Measurements from ENCODE around the gene PDE2A. TPM values are rescaled to one million over a fixed set of nuclear protein-coding genes. Genes with fewer than 3 reads are reported as not detected.

The PDE2A gene
- total RNA-seq, 1 experiment from 2014 or later: not detected

DNA sequence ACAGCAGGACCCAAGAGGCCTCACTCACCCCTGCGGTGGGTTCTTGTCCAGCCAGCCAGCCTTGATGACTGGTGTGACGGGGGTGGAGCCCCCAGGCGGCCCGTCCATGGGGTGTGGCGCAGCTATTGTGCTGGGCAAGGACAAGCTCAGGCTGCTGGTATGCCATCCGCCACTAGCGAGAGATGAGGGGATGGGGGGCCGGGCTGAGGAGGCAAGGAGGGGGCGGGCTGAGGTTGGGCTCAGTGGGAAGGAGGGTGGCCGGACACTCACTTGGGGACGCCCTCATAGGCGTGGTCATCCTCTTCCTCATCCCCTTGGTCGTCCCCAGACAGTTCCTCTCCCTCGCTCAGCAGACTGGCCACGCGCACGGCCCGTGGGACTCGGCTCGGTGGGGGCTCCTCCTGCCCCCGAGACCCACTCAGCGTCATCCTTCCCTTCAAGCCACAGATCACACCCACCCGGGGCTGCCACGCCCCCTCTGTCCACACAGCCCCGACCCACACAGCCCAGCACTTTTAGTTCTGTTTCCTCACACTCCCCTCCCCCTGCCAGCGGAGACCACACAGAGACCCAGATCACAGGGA is 38.0 kb upstream of the PDE2A start:
- no peak overlapping the region for H3K27ac ChIP-seq
- H3K36me3 ChIP-seq: no peaks in the 10 kb centered on the region
- no peaks in the 10 kb centered on the region for H3K27me3 ChIP-seq (replicated peaks)
- no peak for DNase-seq (ENCODE audit: low read depth in 1 of 2, low spot score in 2 of 2)
- no peaks in the 10 kb centered on the region for H3K9me3 ChIP-seq (replicated peaks)
- no peaks in the 10 kb centered on the region for H3K4me1 ChIP-seq (replicated peaks)
- no peak overlapping the region for H3K4me3 ChIP-seq

DNA sequence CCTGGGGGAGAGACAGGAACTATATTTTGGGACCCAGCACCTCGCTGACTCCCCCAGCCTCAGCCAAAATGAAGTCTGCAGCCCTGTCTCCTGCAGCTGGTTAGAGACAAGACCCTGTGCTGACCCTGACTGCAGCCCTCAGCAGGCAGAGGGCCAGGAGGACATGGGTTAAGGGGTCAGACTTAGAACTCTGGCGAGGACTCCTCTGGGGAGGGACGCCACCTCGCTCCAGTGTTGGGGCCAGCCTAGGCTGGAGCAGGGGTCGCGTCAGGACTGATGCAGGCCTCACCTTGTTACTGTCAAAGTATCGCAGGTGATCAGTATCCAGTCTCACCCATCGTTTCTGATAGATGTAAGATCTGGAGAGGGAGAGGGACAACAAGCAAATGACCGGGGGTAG is 36.9 kb upstream of the PDE2A start:
- no peaks in the 10 kb centered on the region for H3K27me3 ChIP-seq (replicated peaks)
- H3K9me3 ChIP-seq (replicated peaks): no peaks in the 10 kb centered on the region
- no peak overlapping the region for H3K4me3 ChIP-seq
- no peaks in the 10 kb centered on the region for H3K4me1 ChIP-seq (replicated peaks)
- no peak overlapping the region for H3K27ac ChIP-seq
- DNase-seq (ENCODE audit: low read depth in 1 of 2, low spot score in 2 of 2): no peak
- H3K36me3 ChIP-seq: no peaks in the 10 kb centered on the region

DNA sequence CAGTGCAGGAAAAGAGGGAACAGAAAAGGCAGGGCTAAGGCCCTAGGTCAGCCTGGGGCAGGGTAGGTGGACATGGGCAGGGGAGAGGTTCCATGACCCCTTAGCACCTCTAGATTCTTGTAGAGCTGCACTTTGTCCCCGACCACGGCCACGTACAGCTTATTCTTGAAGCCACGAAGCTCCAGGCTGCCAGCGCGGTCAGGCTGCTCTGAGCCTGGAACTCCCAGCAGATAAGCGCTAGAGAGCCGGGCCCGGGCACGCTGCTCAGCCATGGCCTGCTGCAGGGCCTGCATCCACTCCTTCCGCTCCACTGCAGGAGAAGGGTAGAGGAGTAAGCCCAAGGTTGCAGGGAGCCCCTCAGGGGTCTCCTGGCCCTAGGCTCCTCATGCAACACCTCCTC is 36.1 kb upstream of the PDE2A start:
- Histone ChIP-seq H3K4me1 (replicated peaks) (no peaks in the 10 kb centered on the region), H3K27ac (no peak overlapping the region), H3K4me3 (no peak overlapping the region), H3K36me3 (no peaks in the 10 kb centered on the region), H3K9me3 (replicated peaks) (no peaks in the 10 kb centered on the region), H3K27me3 (replicated peaks) (no peaks in the 10 kb centered on the region)
- no peak for DNase-seq (ENCODE audit: low read depth in 1 of 2, low spot score in 2 of 2)

DNA sequence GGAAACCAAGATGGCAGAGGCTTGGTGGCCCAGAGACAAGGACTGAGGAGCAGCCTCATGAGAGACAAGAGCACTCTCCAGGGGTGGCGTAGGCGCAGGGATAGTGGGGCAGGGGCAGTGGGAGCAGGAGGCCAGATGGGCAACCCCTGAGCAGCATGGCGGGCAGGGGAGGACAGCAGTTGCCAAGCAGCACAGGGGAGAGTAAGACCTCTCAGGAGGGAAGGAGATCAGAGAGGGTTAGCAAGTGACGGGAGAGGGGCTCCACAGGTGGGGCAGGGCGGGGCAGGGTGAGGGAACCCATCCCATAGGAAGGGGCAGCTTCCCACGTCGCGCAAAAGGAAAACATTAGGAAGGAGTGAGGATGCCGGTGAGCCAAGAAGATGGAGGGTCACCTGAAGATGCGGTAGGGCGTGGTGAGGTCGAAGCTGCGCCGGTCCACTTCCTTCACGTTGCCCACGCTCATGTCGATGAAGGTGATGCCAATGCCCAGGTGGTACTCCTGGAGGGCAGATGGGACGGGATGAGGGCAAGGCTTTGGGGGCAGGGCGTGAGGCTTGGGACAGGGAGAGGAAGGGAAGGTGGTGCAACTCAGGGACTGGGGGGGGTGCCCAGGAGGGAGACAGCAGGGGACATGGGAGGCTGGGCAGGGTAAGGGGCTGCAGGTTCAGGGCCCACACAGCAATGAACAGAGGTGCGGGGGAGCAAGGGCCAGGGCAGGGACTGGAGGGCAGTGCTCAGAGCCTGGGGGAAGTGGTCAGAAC is 35.4 kb upstream of the PDE2A start:
- no peak for DNase-seq (ENCODE audit: low read depth in 1 of 2, low spot score in 2 of 2)
- H3K4me3 ChIP-seq: no peak overlapping the region
- H3K9me3 ChIP-seq (replicated peaks): no peaks in the 10 kb centered on the region
- no peak overlapping the region for H3K27ac ChIP-seq
- no peaks in the 10 kb centered on the region for H3K36me3 ChIP-seq
- H3K4me1 ChIP-seq (replicated peaks): no peaks in the 10 kb centered on the region
- H3K27me3 ChIP-seq (replicated peaks): no peaks in the 10 kb centered on the region

DNA sequence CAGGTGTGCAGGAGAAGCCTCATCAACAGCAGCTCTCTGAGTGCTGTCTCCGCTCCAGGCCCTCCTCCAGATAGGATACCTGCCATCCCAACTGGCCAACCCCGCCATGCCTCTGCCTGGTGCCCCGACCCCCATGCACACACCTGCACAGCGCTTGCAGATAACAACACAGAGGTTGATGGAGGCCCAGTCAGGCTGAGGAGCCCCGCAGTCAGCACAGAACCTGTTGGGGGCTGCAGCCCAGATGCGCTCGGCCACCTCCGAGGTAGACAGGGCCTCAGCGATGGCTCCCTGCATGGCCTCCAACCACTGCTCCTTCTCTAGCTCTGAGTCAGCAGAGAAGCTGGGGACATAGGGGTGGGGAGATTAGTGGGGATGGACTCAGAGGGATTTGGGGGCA is 32.8 kb upstream of the PDE2A start:
- H3K27me3 ChIP-seq (replicated peaks): no peaks in the 10 kb centered on the region
- H3K27ac ChIP-seq: no peak overlapping the region
- no peaks in the 10 kb centered on the region for H3K36me3 ChIP-seq
- no peak overlapping the region for H3K4me3 ChIP-seq
- no peaks in the 10 kb centered on the region for H3K4me1 ChIP-seq (replicated peaks)
- no peak for DNase-seq (ENCODE audit: low read depth in 1 of 2, low spot score in 2 of 2)
- H3K9me3 ChIP-seq (replicated peaks): no peaks in the 10 kb centered on the region

DNA sequence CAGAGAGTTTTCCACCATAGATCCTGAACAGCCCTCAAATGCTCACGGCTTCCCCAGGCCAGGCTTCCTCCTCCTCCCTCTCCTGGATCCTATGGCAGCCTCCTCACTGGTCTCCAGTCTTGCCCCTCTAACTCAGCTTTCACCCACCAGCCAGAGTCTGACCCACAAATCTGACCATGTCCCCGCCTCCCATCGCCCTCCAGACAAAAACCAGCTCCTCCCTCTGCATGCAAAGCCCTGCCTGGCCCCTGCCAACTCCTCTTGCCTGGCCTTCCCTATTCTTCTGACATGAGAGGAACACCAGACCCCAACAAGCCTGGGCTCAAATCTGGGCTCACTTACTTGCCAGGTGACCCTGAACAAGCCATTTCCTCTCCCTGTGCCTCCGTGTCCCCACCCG is 32.4 kb upstream of the PDE2A start:
- H3K4me3 ChIP-seq: no peak overlapping the region
- no peak overlapping the region for H3K27ac ChIP-seq
- H3K4me1 ChIP-seq (replicated peaks): no peaks in the 10 kb centered on the region
- no peaks in the 10 kb centered on the region for H3K27me3 ChIP-seq (replicated peaks)
- no peaks in the 10 kb centered on the region for H3K9me3 ChIP-seq (replicated peaks)
- H3K36me3 ChIP-seq: no peaks in the 10 kb centered on the region
- no peak for DNase-seq (ENCODE audit: low read depth in 1 of 2, low spot score in 2 of 2)

DNA sequence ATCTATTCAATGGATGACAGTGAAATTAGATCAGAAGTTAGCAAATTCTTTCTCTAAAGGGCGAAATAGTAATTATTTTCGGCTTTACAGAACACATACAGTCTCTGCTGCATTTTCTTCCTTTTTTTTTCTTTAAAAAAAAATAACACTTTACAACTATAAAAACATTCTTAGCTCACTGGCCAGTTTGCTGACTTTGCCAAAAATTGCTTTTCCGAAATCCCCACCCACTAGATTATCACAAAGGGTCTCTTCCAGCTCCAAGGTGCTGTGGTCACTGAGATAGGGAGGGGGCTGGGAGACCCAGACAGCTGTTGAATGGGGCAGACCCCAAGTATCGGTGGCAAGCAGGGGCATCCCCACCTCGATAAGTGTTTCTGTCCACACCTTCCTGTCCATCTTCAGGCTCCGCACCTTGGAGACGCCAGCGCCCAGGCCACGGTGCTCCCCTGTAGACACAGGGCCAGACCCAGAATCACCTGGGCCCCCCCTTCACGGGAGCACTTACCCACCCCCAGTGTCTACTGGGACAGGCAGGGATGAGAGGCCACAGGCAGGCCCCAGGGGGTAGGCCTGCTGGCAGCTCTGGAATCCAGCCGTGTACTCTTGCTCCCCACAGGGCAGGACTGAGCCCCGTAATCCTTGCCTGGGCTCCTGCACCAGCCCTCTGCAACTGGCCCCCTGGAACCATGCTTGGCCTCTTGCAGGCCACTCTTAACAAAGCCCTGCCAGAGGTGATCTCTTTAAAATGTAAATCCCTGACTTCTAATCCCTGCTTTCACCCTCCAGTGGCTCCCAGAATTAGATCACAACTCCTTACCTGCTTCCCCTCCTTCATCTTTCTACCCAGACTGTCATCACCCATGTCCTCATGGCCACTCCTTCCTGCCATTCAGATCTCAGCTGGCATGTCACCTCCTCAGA is 31.5 kb upstream of the PDE2A start:
- Histone ChIP-seq H3K36me3 (no peaks in the 10 kb centered on the region), H3K9me3 (replicated peaks) (no peaks in the 10 kb centered on the region), H3K27ac (no peak overlapping the region), H3K27me3 (replicated peaks) (no peaks in the 10 kb centered on the region), H3K4me1 (replicated peaks) (no peaks in the 10 kb centered on the region), H3K4me3 (no peak overlapping the region)
- DNase-seq (ENCODE audit: low read depth in 1 of 2, low spot score in 2 of 2): no peak

DNA sequence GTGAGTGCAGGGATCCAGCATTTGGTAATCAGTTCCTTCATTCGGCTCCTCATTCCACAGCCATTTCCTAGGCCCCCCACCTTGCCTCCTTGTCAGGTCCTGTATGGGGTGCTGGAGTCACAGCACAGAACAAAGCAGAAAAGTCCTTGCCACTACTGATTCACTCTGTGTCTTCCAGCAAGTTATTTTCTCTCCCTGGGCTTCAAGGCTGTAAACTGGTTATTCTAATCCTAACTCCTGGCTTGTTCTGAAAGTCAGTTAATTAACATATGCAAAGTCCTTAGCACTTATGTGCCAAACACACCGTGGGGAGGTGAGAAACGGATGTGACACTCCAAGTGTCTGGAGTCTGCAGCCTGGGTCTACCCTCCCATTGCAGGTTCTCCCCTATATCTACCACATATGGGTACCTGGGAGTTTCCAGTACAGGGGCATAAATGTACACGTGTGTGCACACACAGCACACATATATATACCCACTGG is 30.6 kb upstream of the PDE2A start:
- Histone ChIP-seq H3K36me3 (no peaks in the 10 kb centered on the region), H3K27ac (no peak overlapping the region), H3K27me3 (replicated peaks) (no peaks in the 10 kb centered on the region), H3K4me1 (replicated peaks) (no peaks in the 10 kb centered on the region), H3K4me3 (no peak overlapping the region), H3K9me3 (replicated peaks) (no peaks in the 10 kb centered on the region)
- no peak for DNase-seq (ENCODE audit: low read depth in 1 of 2, low spot score in 2 of 2)

DNA sequence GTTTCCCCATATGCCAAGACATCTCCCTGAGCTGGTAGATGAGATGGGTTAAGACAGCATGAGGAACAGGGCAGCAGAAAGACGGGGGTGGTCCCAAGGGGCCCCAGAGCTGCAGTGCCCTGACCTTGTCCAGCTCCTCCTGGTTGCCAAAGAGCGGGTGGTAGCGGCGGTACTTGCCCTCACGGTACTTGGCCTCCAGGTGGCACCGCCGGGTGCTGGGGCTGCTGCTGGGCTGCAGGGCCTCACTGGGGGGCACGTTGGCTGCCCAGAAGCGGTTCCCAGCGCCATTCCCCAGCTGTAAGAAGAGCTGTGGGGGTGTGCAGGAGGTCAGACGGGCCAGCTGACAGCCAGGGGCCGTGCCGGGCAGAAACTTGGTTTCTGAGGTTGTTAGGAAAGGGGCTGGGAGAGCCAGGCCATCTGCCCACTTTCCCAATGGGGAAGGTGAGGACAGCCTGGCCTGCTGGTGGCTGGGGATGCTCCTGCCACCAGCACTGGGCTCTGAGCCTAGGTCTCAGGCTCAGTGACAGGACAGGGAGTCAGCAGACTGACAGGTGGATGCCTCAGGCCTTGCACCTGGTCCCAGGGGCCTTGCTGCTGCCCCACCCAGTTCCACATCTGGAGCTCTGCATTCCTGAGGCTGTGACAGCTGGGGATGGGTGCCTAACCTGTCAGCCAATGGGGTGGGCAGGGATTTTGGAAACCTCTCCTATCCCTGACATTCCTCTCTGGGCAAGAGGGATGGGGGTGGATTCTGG is 30.0 kb upstream of the PDE2A start:
- Histone ChIP-seq H3K4me1 (replicated peaks) (no peaks in the 10 kb centered on the region), H3K9me3 (replicated peaks) (no peaks in the 10 kb centered on the region), H3K27me3 (replicated peaks) (no peaks in the 10 kb centered on the region), H3K36me3 (no peaks in the 10 kb centered on the region), H3K4me3 (no peak overlapping the region), H3K27ac (no peak overlapping the region)
- DNase-seq (ENCODE audit: low read depth in 1 of 2, low spot score in 2 of 2): no peak

DNA sequence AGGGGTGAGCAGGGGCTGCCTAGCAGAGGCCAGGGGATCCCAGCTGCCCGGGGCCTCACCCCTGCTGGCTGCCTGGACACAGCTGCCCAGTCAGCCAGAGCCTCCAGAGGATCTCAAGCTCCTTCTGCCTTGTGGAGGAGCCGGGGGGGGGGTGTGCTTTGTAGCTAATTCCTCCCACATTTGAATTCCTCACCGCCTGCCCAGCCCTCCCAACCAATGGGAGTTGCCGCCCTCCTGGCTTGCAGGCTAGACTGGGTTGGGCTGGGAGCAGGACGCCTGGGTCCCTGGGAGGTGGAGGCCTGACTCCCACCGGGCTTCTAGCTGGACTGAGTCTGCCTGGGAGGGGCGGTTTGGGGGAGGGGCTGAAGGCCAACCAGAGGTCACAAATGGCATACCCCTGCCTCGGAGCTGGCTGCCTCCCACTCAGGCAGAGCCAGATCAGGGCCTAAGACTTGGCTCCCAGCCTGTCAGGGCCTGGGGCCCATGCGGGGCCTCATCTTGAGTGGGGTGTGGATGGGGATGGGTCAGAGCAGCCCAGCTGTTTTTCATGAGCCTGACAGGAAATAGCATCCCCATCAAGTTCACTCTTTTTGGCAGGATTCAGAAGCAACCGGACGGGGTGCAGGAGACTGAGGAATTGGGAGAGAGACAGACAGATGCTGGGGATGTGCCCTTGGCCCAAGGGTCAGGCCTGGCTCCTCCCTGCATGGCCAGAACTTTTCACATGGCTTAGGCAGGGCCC is 29.2 kb upstream of the PDE2A start:
- no peak for DNase-seq (ENCODE audit: low read depth in 1 of 2, low spot score in 2 of 2)
- H3K27ac ChIP-seq: no peak overlapping the region
- no peaks in the 10 kb centered on the region for H3K4me1 ChIP-seq (replicated peaks)
- no peaks in the 10 kb centered on the region for H3K27me3 ChIP-seq (replicated peaks)
- H3K36me3 ChIP-seq: no peaks in the 10 kb centered on the region
- no peaks in the 10 kb centered on the region for H3K9me3 ChIP-seq (replicated peaks)
- no peak overlapping the region for H3K4me3 ChIP-seq

DNA sequence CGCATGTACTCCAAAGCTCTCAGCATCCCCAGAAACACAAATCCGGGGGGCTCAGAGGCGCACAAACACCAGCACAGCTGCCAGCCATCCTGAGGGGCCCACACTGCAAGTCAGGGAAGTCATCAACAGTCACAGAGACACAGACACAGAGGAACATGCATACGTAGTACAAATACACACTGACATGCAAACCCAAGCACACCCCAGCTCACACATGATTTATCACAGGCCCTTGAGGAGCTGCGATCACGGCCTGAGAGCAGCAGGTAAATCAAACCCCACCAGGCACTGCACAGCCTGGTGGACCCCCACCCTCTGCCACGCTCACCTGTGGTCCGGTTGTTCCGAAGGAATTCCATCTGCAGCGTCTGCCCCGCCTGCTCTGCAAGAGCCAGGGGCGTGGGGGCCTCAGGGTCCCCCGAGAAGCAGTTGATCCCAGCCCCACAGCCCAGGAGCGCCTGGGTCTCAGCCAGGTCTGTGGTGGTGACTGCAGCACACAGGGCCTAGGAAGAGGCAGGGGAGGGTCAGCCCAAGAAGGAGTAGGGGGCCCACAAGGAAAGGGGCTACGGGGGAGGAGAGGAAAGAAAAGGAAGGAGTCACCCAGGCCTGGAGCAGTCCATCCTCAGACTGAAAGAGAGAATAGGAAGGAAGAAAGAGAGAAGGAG is 28.5 kb upstream of the PDE2A start:
- H3K27me3 ChIP-seq (replicated peaks): no peaks in the 10 kb centered on the region
- H3K4me1 ChIP-seq (replicated peaks): no peaks in the 10 kb centered on the region
- no peak overlapping the region for H3K4me3 ChIP-seq
- H3K9me3 ChIP-seq (replicated peaks): no peaks in the 10 kb centered on the region
- no peak for DNase-seq (ENCODE audit: low read depth in 1 of 2, low spot score in 2 of 2)
- H3K27ac ChIP-seq: no peak overlapping the region
- H3K36me3 ChIP-seq: no peaks in the 10 kb centered on the region

DNA sequence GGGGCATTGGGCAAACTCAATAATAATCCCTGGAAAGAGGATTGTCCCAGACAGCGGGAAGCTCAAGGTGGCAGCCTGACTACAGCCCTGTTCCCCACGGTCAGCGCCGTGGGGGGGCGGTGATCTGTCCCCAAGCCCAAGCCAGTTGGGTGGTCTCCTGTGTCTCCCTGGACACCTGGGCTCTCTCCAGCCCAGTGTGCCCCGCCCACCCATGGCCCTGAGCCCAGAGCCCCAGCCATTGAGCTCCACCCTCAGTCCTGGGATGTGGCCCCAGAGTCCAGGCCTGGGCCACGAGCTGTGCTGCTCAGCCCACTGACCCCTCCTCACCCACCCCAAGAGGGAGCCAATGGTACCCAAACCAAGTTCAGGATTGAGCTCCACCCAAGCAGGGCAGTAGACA is 27.9 kb upstream of the PDE2A start:
- no peaks in the 10 kb centered on the region for H3K27me3 ChIP-seq (replicated peaks)
- H3K4me3 ChIP-seq: no peak overlapping the region
- DNase-seq (ENCODE audit: low read depth in 1 of 2, low spot score in 2 of 2): no peak
- H3K9me3 ChIP-seq (replicated peaks): no peaks in the 10 kb centered on the region
- H3K4me1 ChIP-seq (replicated peaks): no peaks in the 10 kb centered on the region
- H3K27ac ChIP-seq: no peak overlapping the region
- no peaks in the 10 kb centered on the region for H3K36me3 ChIP-seq

Measured in SJSA1 (cell line).